8988T (cell line): ENCODE measurements around the gene CEP41.
"Not testable (repeated sequence)": the region's sequence is repeated elsewhere in the genome, so short reads cannot be mapped to it uniquely, and the experiment has no call there.

ENCODE experiments used
- DNase-seq: peaks from one replicate; pipeline ENCODE4 v3.0.0; 2011

The CEP41 gene

DNA sequence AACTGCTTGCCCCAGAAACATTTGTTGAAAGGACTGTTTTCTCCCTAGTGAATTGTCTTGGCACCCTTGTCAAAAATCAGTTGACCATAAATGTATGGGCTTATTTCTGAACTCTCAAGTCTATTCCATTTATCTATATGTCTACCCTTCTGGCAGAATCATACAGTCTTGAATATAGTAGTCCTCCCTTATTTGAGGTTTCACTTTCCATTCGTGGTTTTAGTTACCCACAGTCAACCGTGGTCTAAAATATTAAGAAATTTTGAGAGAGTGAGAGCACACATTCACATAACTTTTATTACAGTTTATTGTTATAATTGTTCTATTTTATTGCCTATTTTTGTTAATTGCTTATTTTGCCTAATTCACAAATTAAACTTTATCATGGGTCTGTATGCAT, 17.4 kb upstream of the CEP41 start:
- DNase-seq, result no peak

DNA sequence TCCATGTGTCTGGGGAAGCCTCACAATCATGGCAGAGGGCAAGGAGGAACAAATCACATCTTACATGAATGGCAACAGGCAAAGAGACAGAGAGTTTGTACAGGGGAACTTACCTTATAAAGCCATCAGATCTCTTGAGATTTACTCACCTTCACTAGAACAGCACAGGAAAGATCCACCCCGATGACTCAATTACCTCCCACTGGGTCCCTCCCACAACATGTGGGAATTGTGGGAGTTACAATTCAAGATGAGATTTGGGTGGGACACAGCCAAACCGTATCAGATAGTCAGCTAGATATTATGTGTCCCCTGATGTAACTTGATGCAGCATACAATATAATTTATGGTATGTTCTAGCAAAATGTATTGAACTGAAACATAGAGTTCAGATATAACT, 14.1 kb upstream of the CEP41 start:
- no peak for DNase-seq

DNA sequence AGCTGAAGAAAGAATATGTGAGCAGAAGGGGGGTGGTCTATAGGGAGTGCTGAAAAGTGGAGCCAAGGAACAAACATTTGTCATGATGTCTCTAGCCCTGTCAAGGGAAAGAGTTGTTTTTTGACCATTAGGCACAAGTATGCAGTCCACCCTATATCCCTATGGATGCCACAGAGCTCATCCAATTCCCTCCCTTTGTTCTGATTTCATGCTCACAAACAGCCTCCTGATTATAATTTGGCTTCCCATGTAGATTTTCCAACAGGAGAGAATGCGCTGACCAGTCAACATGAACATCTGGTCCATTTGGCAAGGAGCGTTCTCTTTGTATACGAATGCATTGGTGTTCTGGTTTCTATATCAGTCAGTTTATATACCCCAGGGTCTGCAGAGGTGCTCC, 12.1 kb upstream of the CEP41 start:
- DNase-seq, result no peak

DNA sequence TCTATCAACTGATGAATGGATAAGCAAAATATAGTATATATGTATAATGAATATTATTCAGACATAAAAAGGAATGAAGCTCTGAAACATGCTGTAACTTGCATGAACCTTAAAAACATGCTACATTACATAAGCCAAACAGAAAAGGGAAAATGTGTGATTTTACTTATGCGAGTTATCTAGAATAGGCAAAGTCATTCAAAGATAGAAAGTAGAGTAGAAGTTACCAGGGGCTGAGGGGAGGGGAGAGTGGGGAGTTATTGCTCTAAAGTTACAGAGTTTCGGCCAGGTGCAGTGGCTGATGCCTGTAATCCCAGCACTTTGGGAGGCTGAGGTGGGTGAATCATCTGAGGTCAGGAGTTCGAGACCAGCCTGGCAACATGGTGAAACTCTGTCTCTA, 10.5 kb upstream of the CEP41 start:
- DNase-seq, result not testable (repeated sequence)

DNA sequence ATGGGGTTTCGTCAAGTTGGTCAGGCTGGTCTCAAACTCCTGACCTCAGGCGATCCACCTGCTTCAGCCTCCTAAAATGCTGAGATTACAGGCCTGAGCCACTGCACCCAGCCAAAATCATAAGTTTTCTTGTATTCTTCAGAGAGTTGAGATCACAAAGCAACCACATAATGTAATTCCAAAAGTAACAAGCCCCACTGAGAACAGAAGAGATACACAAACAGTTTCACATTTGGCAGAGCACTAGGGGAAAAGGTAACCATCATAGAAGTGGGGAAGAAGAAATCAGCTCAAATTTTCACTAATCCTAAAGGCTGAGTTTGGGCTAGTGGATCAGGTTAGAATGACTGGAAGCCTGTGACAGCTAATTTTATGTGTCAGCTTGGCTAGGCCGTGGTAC, 5.4 kb upstream of the CEP41 start:
- DNase-seq, result no peak

DNA sequence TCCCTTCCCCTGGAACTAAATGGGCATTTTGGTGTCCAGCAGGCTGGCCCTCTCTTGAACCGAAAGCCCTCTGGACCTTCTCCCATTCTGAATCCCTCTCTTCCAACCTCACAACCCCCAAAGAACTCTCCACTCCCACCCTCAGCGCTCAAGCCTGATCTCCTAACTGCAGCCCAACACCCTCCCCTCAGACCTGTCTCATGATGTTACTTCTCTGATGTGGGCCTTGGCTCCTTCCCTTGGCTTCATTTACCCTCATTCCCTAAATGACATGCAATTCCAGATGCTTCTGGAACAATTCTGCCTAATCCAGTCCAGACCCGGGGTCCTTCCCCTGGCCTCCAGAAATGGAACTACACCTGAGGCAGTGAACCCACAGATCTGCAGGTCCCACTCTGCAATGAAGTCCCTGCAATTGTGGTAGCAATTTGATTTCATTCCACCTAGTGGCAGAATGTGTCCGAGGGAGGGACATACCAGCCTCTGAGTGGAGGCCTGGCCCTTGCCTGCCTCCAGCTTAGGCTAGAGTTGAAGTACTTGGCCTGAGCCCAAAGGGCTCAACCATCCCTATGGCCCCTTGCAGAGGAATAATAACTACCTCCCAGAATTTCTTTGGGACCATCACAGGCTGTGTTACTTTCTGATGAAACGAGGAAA, 4.1 kb upstream of the CEP41 start:
- DNase-seq, result no peak

GRCh38 chr7:130444234-130444633, 3.4 kb upstream of the CEP41 start:
- no peak for DNase-seq

- DNase-seq, result no peak
Measured at GRCh38 chr7:130442601-130443000, 1.8 kb upstream of the CEP41 start.

DNA sequence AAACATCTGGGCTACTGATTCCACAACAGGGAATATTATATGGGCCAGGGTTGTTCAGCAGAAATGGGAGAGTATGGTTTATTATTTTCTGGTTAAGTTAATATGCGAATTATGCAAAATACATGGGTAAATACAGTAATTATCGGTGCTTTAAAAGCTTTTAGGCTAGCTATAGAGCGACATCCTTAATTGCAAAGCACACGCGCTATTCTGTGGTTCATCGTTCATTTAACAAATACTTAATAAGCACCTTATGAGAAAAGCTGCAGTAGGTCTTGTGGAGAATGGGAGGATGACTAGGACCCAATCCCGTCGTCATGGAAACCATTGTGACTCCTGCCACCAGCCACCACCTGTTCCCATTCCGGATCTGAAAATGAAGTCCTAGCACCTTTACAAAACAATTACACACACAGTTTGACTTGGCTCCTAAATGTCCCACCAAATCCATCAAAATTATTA, 623 bp upstream of the CEP41 start:
- DNase-seq, result no peak

DNA sequence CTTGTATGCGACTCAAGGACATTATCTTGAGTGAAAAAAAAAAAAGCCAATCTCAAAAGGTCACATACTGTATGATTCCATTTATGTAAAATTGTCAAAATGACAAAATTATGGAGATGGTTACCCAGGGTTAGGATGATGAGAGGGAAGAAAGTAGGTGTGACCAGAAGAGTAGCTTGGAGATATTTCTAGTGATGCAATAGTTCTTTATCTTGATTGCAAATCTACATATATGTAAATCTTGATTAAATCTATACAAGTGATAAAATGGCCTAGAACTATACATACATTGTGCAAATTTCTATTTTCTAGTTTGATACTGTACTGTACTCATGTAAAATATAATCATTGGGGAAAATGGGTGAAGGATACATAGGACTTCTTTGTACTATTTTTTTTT, 4.6 kb downstream of the CEP41 start:
- no peak for DNase-seq

GRCh38 chr7:130435311-130435854, 5.4 kb downstream of the CEP41 start:
- DNase-seq, result no peak

- DNase-seq, result no peak
Measured at GRCh38 chr7:130433301-130433700, 7.5 kb downstream of the CEP41 start.

DNA sequence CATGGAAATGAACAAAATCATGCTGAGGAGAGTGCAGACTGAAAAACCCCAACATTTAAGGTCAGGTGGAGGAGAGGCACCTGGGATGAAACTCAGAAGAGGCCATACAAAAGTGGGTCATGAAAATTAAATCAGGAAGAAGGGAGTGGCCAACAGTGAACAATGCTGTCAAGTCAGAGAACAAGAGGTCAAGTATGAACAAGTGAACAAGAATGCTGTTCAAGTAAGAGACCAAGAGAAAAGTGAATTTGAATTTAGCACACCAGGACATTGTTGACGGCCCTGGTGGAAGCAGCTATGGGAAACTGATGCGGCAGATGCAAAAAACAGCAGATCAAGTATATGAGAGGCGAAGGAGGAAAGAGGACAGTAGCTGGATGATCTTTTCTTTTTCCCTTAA, 7.9 kb downstream of the CEP41 start:
- no peak for DNase-seq

- DNase-seq, result no peak
Measured at GRCh38 chr7:130430841-130431666, 9.8 kb downstream of the CEP41 start.

DNA sequence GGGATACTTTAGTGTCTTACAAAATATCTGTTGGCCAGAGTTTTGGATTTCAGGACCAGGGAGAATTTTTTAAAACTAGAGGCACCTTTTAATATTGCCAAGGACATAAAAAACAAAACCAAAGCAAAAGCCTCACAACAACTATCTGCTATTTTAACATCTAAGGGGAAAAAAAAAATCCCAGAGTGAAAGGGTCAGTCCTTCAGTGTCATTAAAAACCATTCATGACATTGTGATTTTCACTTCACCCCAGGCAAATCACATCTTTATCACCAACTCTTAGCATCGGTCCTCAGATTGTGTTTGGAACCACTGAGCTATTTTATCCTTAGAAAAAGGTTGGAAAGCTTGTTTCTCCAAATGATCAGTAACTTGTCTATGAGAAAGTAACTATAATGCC, 10.7 kb downstream of the CEP41 start:
- no peak for DNase-seq

GRCh38 chr7:130429019-130429418, 11.8 kb downstream of the CEP41 start:
- DNase-seq, result no peak

DNA sequence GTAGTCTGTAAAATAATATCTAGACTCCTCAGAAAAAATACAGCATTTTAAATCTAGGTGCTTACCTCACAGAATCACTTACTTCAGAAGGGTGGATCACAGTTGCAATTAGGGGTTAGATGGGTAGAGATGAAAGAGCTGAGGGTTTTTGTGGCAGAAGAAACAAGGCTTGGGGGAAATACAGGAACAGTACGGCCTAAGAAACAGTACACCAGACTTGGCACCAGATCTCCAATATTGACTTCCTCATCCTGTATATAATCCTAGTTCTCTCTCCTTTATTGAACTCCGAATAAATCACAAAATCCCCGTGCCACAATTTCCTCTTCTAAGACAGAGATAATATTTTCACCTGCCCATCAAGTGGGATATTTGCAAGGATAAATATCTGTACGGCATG, 14.3 kb downstream of the CEP41 start:
- no peak for DNase-seq

DNA sequence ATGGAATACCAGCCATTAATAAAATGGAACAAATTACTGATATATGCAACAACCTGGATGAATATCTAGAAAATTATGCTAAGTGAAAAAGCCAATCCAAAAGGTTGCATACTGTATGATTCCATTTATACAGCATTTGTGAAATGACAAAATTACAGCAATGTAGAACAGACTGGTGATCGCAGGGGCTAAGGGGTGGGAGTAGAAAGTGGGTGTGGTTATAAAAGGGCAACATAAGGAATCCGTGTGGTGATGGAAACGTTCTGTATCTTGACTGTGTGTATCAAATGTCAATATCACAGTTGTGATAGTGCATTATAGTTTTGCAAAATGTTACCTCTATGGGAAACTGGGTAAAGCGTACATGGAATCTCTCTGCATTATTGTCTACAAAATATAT, 15.0 kb downstream of the CEP41 start:
- DNase-seq, result no peak

- no peak for DNase-seq
Measured at GRCh38 chr7:130423501-130424037, 17.2 kb downstream of the CEP41 start.

GRCh38 chr7:130421684-130422083, 19.1 kb downstream of the CEP41 start:
- DNase-seq, result no peak

DNA sequence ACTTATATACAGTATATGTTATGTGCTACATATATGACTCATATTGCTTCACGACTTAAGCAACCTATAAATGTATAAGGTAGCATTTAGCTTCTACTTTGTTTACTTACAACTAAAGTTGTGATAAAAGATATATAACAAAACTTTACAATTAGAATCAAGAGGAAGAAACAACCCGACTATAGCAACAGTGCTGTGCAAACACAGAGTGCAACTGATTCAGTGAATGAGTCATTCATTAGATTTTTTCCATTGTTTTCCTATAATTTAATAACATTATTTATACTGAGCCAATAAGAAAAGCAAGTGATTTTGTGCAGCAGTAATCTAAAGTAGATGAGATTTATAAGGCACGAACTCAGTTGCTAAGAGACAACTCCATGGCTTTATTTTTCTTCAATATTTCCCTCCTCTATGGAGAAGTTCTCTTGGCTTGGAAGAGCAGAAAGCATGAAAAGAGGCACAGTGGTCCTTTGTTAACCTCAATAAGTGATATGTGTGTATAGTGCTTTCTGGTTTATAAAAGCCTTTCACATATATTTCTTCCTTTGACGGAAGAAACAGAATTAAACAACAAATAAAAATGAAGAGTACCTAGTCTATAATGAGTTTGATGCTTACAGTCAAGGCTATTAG, 19.8 kb downstream of the CEP41 start:
- no peak for DNase-seq

DNA sequence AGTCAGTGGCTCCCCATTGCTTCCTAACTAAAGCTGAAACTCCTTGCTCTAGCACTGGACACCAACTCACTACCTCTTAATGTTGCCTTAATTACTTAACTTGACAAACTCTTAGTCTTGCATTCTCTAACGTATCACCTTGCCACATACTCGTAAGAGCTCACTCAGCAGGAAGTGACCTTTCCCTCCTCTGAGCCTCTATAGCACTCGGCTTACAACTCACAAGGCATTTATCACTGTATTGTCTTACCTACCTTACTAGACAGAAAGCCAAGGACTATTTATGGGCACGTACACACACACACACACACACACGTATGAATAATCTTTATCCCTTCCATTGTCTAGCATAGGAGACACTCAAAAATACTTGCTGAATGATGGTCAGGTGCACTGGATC, 21.2 kb downstream of the CEP41 start:
- DNase-seq, result no peak

DNA sequence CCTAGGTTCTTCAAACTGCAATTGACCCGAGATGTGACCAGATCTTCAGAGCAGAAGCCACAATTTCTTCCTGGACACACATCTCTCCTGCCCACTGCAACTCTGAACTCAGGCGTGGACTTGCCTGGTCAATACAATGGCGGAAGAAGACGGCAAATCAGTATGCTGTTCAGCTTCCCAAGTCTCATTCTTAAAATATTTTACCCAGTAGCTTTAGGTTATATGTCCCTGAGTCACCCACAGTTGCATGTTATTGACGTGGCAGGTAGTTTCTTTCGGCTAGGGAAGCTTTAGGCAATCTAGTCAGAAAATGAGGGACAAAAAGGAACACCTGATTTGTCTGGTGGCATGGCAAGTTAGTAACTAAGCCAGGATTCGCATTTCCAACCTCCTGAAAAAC, 22.5 kb downstream of the CEP41 start:
- DNase-seq, result no peak

DNA sequence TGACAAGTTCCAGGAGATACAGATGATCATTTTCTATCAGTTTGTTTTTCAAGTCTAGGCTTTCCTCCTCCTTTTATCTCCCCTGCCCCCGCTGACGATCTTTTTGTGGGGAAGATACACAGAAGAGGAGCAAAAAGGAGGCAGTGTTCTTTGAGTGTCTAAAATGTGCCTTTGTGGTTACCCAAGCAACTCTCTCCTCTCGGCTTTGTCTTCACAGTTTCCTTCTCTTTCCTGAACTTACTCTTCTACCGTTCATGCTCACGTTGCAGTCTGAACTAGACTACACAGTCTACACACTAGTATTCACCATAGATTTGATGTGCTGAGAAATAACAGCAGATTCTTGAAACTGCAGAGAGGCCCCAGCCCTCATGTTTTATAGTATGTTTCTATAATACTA, 23.6 kb downstream of the CEP41 start:
- no peak for DNase-seq
